ENCODE results near the gene LRPAP1.

The LRPAP1 gene

DNA sequence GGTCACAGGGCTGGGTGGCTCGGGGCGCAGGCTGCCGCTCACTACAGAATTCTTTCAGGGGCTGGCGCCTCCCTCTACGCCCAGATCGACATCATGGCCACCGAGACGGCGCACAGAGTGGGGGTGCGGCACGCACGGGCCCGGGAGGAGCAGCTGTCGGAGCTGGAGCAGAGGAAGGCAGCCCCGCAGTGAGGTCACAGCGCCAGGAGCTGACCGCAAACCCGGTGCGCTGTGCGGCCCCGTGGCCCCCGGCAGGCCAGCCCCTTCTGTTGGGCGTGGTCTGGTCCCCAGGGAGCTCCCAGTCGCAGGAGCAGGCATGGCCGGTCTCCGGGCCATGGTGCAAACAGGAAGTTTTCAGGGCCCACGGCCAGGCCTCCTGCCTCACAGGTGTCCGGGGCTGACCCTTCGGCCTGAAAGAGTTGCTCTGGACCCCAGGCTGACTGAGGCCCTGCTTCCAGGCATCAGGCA is 31.6 kb downstream of the LRPAP1 start:
- DNase-seq (ENCODE audit: low spot score) = no peak

DNA sequence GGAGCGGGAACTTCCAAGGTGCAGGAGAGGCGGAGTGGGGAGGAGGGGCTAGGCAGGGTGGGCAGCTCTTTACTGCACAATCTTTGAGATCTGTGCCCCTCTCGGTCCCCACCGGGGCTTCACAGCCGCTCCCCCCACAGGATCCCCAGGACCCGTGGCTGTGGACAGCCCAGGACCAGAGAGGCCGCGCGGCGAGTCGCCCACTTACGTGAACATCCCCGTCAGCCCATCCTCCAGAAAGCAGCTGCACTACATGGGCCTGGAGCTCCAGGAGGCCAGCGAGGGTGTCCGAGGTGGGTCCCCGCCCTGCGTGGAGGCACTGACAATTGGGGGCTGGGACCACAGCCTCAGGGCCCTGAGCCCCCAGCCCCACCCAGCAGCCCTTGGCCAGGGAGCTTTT is 32.1 kb downstream of the LRPAP1 start:
- DNase-seq (ENCODE audit: low spot score) = no peak

DNA sequence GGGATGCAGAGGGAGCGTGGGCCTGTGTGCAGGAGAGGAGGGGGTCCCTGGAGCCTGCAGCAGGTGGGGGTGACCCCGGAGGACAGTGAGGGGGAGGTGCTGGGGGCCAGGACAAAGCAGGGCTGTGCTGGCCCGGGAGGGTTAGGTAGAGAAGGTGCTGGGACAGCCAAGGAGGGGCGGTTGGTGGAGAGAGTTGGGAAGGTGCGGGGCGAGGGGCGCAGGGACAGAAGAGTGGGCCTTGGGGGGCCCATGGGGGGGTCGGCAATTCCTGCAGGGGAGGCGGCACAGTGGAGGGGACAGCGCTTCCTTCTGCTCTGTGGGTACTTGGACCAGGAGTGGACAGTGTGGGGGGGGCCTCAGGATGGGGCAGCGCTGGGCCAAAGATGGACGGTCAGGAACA is 32.5 kb downstream of the LRPAP1 start:
- no peak for DNase-seq (ENCODE audit: low spot score)

DNA sequence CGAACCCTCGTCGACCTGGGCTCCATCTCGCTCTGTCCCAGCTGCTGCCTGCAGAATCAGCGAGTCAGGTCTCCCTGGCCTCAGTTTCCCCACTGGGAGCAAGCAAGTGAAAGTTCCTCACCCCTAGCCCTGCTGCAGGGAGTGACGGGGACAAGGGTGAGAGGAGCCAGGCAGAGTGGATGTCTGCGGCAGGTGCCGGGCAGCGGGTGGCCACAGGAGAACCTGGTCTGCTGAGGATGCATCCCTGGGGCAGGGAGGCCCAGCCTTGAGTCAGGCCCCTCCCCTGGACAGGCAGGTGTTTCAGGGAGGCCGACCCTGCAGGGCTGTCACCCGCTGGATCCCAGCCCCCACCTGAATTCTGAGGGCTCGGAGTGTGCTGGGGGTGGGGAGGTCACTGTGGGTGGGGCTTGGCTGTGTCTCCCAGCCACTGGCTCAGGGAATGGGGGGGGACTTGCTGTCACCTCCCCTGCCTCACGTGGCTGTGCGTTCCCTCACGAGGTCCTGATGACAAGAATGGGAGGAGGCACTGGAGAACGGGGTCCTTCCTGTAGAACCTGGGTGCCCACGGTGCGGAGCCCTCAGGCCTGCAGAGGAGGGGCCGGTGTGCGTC is 33.2 kb downstream of the LRPAP1 start:
- DNase-seq (ENCODE audit: low spot score) = no peak

DNA sequence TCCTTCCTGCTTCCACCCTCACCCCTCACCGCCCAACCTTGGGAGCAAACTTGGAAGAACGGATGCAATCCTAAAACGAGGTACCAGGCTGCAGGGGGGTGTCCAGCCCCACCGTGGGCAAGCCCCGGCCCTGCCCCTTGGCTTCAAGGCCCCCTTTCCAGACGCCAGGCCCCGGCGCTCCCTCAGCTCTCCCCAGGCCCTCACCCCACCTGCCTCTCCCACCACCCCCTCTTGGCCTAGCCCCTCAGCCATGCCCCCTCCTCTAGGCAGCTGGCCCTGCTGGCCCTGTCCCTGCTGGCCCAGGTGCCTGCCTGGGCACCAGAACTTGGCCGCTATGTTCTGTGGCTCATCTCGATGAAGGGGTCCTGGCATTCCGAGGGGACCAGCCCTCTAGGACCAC is 33.8 kb downstream of the LRPAP1 start:
- no peak for DNase-seq (ENCODE audit: low spot score)

DNA sequence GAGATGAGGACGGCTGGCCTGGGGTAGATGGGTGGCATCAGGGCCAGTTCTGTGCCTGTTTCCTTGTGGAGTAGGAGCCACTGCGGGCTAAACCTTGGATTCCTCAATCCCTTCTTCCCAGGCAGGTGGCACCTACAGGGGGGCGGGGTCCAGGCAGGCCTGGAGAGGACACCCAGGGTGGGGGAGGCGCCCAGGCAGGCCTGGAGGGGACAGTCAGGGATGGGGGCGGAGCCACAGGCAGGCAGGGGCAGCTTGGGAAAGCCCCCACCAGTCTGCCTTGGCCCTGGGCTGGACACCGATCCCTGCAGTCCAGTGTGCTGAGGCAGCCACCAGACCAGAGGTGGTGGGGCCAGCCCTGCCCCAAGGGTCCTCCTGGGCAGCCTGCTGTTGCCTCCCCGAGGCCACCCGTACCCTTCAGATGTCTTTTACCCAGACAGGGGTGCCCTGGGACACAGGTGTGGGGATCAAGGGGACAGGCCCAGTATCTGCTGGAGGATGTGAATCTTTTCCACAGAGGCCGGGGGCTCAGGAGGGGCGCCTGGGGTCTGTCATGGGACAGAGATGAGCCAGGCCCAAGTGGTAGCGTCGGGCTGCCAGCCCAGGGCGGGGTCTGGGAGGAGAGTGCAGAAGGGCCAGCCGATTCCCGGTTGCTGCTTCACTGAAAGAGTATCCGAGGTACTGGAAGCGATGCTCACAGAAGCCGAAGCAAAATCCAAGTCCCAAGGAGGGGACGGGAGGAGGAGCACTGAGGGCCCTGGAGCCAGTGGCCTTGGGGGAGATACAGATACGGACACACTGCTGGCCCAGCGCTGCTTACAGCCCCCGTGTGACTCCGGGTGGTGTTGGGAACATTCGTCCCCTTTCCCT is 34.5 kb downstream of the LRPAP1 start:
- no peak for DNase-seq (ENCODE audit: low spot score)

DNA sequence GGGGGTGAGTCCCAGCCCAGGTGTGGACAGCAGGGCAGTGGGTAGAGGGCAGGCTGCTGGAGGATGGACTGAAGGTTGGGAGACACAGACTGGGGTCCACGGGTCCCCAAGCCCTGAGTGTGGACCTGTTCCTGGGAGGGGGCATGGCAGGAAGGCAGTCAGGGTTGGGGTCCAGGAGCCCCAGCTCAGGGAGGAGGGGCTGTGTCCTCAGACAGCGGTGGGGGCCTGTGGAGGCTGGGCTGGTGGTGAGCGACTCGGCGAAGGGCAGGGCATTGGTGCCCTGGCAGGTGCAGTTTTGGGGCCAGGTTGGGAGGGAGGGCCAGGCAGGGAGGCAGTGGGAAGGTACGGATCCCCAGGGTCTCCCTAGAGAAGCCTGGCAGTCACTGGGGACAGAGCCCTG is 35.1 kb downstream of the LRPAP1 start:
- no peak for DNase-seq (ENCODE audit: low spot score)

DNA sequence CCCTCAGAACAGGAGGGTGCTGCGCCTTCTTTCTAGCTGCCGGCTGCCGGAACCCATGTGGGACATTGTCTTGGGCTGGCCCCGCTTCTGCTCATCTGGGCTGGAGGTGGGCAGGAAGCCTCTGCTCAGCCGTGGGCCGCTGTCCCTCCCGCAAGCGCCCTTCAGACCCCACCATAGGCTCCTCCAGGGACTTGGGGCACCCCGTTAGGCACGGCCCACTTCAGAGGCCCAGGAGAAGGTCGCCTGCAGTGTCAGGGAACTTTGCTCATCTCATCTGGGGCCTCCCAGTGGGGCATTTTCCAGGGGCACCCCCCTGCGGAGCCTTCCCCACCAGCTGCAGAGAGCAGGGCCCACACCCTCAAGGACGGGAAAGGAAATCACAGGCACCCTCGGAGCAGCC is 36.2 kb downstream of the LRPAP1 start:
- no peak for DNase-seq (ENCODE audit: low spot score)

DNA sequence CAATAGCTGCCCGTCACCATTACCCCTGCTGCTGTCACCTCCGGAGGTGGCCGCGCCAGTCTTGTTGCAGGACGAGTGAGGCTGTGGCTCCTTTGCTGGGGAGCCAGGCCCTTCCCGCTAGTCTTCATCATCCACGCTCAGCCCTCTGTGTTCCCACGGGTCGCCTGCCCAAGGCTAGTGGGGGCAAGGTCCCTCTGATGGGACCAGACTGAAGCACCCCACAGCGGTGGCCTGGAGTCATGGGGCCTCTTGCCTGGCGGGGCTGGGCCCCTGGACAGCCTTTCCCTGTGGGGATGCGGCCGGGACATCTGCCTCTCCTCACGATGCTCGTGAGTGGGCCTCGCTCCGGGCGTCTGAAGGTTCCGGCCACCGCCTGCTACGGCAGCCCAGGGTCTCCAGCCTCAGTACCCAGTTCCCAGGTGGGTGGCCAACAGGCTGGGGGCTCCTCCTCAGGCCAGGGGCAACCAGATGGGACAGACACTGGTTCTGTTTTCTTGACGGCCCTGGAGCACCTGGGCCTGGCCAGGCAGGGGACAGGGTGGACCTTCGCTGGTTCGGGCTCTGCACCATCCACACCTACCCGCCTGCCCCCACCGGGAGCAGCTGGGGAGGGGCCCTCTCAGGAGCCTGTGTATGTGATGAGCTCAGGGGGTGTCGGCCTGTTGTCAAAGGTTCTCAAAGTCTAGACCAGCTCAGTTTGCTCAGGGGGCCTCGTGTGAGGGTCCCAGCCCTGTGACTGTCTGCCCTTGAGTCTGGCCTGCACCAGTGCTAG is 36.8 kb downstream of the LRPAP1 start:
- no peak for DNase-seq (ENCODE audit: low spot score)

DNA sequence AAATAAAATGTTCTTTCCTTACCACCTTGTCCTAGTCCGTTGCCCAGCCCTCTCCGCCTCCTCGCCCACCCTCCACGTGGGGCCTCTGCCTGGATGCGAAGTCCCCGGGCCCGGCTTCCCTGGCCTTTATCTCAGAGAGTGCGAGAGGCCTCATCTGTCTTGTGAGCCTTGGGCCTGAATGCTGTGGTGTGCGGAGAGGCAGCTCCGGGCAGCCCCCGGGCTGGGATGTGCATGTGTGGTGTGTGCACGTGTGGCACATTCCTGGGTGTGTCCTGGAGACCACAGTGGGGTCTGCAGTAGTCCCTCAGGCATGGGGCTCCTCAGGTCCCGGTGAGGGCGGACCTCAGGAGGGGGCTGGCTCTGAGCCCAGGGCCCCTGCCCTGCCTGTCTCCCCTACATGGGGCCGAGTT is 37.8 kb downstream of the LRPAP1 start:
- DNase-seq (ENCODE audit: low spot score) = no peak

DNA sequence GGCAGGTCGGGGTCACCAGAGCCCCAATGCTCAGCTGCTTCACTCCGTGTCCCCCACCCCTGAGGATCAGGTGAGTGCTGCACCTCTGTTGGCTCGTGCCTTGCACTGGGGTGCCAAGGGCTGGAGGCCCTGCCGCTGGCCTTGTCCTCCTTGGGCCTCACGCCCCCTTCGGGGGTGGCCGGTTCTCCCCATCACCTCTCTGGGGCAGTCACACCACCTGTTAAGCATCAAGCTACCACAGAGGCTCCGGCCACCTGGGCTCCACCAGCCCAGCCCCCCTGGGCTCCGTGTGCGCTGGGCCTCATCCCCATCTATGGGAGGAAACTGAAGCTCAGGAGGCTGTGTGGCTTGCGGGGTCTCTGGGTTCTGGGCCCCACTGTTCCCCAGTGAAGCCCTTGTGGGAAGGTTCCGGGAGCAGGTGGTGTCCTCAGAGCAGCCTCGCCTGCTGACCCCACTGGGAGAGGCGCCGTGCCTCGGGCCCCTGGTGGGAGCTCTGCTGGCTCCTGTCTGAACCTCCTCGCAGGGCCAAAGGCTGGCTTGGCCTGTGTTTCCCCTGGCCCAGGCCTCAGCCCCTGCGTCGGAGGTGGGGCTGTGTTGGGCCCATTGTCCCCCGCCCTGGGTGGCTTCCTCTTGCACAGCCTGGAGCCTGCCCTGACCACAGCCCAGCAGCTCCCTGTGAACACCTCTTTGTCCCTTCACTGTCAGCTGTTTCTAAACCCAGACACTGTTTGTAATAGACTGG is 38.3 kb downstream of the LRPAP1 start:
- no peak for DNase-seq (ENCODE audit: low spot score)

DNA sequence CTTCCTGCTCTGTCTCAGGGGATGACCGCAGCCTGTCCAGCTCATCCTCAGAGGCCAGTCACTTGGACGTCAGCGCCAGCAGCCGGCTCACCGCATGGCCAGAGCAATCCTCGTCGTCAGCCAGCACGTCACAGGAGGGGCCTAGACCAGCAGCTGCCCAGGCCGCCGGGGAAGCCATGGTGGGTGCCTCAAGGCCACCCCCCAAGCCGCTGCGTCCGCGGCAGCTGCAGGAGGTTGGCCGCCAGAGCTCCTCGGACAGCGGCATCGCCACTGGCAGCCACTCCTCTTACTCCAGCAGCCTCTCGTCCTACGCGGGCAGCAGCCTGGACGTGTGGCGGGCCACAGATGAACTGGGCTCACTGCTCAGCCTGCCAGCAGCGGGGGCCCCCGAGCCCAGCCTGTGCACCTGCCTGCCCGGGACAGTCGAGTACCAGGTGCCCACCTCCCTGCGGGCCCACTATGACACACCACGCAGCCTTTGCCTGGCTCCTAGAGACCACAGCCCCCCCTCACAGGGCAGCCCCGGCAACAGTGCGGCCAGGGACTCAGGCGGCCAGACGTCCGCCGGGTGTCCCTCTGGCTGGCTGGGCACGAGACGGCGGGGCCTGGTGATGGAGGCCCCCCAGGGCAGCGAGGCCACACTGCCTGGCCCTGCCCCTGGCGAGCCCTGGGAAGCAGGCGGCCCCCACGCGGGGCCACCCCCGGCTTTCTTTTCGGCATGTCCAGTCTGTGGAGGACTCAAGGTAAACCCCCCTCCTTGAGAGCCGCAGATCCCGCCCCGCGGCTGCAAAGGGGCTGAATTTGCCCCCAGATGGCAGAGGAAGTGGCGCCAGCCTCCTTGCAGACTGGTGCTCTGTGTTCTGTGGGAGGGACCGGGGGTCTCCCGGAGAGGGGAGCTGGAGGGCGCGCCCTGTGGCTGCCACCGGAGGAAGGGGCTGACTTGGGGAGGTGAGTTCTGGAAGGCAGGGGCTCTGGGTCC is 39.2 kb downstream of the LRPAP1 start:
- peak; percentile 80 for DNase-seq (ENCODE audit: low spot score)

DNA sequence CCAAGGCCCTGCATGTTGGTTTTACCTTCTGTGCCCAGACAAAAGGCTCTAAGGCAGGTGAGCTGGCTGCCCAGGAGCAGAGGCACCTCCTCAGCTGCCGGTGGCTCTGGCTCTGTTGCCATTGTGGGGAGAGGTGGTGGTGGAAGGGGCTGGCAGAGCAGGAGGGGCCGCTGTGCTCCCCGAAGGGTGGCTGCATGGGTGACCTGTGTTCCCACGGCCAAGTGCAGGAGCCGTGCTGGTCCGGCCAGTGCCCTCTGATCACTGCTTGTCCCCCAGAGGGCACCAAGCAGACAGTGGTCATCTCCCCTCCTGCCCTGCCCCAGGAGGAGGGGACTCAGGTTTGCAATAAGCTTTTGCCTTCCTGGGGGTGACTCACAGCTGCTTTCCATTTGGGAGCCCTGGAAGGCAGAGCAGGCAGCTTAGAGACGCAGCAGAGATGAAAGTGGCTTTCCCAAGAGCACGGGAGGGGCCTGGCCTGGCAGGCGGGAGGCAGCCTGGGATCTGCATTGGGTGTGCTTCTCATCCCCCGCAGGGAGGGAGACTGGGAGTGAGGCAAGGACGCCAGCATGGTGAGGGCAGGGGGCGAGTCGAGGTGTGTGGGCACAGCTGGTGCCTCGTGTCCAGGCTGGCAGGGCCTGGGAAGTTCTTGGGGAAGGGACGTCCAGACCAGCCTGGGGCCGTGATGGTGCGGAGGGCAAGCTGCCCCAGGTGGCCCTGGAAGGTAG is 40.4 kb downstream of the LRPAP1 start:
- DNase-seq (ENCODE audit: low spot score) = peak; percentile 73

DNA sequence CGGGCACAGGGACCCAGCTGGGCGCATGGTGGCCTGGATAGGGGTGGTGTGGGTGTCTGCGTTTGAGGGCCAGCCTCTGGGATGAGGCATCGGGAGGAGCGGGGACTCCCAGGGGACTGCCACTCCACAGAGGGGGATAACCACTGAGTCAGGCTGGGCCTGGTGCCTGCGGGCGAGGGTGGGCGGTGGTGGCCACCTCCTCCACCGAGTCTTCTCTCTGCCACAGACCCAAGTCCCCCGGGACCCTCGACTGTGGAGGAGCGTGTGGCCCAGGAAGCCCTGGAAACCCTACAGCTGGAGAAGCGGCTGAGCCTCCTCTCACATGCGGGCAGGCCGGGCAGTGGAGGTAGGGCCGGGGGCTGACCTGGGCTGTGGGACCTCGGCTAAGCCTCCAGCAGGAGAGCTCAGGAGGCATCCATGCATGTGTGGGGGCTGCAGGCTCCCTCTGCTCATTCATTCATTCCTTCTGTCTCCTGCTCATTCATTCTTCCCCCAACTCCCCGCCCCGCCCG is 42.7 kb downstream of the LRPAP1 start:
- no peak for DNase-seq (ENCODE audit: low spot score)

DNA sequence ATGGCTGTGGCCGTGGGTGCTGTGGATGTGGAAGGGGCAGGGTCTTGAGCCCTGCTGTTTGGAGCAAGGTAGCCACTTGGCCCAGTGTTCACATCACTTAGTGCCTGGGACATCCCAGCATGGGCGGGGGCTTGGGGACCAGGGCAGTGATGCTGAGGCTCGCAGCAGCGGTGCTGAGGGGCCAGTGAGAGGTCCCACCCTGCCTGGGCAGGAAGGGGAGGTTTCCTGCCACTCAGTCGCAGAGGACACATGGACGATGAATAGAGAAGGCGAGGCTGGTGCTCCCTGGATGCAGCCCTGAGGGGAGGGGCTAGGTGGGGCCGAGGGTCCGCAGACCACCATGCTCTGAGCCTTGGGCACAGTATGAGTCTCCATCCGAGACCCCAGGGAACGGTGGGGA is 43.4 kb downstream of the LRPAP1 start:
- DNase-seq (ENCODE audit: low spot score) = no peak

DNA sequence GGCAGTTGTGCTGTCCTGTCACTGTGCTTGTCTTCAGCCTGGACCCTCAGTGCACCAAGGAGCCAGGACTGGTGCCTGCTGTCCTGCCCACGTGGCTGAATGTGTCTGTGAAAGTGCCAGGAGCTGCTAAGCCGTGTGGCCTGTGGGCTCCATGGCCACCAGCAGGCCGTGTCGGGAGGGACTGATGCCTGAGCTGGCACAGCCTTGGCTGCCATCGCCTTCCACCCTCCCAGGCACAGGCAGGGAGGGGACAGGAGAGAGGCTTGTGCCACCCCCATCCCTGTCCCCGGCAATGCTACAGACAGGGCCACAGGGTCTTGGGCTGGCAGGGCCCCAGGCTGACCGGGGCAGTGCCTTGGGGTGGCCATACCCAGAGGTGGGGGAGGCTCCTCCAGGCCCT is 44.4 kb downstream of the LRPAP1 start:
- no peak for DNase-seq (ENCODE audit: low spot score)

DNA sequence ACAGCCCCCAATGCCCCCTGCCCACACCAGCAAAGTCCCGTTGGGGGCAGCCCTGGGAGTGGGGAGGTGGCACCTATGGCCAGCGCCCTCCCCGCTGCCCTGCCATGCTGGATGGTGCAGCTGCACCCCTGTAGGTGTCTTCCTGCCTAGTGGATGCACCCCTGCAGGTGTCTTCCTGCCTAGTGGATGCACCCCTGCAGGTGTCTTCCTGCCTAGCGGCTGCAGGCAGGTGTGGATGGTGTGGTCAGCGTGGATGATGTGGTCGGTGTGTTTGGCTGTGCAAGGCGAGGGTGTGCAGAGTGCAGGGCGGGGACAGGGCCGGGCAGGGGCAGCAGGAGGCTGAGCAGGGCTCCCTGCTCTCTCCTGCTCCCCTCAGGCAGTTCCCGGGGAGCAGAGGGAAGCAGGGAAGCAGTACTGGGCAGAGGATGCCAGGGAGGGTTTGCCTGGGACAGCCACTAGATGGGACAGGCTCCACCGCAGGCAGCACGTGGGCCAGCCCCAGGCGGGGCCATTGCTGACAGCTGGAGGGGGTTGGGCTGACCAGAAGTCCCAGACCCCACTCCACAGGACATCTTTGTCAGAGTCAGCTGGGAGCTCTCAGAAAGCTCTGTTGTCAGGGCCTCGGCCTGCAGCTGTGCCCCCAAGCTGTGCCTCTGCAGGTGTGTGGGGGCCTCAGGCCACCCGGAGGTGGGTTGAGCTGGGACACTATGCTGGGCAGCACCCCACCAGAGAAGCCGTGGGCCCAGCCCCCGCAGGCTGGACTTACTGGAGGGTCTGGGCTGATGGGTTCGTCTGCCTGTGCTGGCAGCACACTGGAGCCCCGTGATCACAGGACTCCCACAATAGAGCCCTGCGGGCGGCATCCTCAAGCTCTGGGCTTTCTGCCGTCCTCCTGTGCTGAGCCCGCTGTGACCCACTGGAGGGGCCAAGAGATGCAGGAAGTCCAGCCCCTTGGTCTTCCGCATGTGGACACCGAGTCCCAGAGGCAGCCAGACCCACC is 45.4 kb downstream of the LRPAP1 start:
- no peak for DNase-seq (ENCODE audit: low spot score)

DNA sequence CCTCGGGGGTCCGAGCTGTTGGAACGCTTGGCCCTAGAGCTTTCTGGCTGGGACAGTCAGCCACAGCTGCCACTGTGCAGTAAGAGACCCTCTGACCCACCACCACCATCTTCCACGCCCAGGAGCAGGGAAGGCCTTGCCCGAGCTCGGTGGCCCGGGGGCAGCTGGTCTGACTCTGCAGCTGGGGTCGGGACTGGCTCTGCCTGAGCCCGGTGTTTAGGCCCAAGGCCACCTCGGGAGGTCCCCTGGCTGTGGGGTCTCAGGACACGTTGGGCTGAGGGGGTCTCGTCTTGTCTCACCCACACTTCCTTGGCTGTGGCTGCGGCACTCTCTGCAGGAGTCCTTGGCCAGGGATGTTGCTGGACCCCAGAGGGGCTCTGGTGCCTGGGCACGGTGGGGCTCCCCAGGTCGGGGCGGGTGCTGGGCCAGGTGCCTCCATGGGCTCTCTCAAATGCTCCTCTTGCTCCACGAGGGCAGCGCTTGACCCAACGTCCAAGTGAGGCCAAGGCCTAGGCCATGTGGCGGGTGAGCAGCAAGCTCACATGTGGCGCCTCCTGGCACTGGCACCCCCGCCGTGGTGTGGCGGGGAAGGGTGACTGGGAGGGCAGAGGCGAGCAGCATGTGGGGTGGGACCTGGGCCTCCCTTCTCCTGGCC is 46.2 kb downstream of the LRPAP1 start:
- DNase-seq (ENCODE audit: low spot score) = no peak
